Ovary (tissue), 9 donors: ENCODE data around the gene NLRC5. TPM values are rescaled to one million over a fixed set of nuclear protein-coding genes. Genes with fewer than 3 reads are reported as not detected.
"Not testable (repeated sequence)": the region's sequence is repeated elsewhere in the genome, so short reads cannot be mapped to it uniquely, and the experiment has no call there.

ENCODE experiments used
- DNase-seq, 5 donors: peaks; one replicate each; pipeline ENCODE4 v3.0.0-alpha.2; 2019 to 2020
- H3K27ac ChIP-seq, 2 donors: fragments of 200-600 bp; one replicate each; pipeline versions ENCODE4 v1.5.1 to v1.8.0; 2019 to 2022
- H3K27me3 ChIP-seq: fragments of 200-600 bp; one replicate; pipeline ENCODE4 v1.8.0; 2022
- H3K36me3 ChIP-seq: fragments of 200-600 bp; sonication (generic); one replicate; pipeline ENCODE4 v1.5.1; 2019
- H3K4me1 ChIP-seq: one replicate; pipeline ENCODE4 v1.8.1; 2013; ENCODE audit warnings: mild to moderate bottlenecking, moderate library complexity; ENCODE audit not compliant: insufficient read depth
- H3K4me3 ChIP-seq: fragments of 200-600 bp; sonication (generic); one replicate; pipeline ENCODE4 v1.5.1; 2017
- H3K9me3 ChIP-seq, 2 donors: fragments of 200-600 bp in 1 of 2; sonication (generic) in 1 of 2; one replicate each; pipeline versions ENCODE4 v1.5.1 to v1.8.1; 2013 to 2019; ENCODE audit warnings: mild to moderate bottlenecking in 1 of 2, moderate library complexity in 1 of 2
- CTCF ChIP-seq, 3 donors: fragments of 450-650 bp in 2 of 3; fragments of 200-600 bp in 1 of 3; IDR thresholded peaks; one replicate each; pipeline versions ENCODE4 v1.5.1 to v1.8.0; 2016 to 2022; ENCODE audit warnings: antibody characterized with exemption in 3 of 3, mild to moderate bottlenecking in 1 of 3
- EP300 ChIP-seq: sonication (generic); formaldehyde crosslinking; IDR thresholded peaks from one replicate; pipeline ENCODE4 v1.6.1; 2017; ENCODE audit warnings: antibody characterized with exemption
- POLR2A ChIP-seq: fragments of 450-650 bp; IDR thresholded peaks from one replicate; pipeline ENCODE4 v1.6.1; 2017; ENCODE audit warnings: antibody characterized with exemption, mild to moderate bottlenecking, moderate library complexity
- WGBS, 3 donors: extraction: QIAGEN DNeasy Blood & Tissue Kit in 1 of 3; methylation state at CpG; one replicate each; pipeline versions ENCODE4 v1.1.5 to v1.1.7; 2013 to 2017; 5-methylcytosine and 5-hydroxymethylcytosine counted together
- intact Hi-C, 4 donors: fragments of 100-400 bp; cut with DNase I; formaldehyde crosslinking; loops; one replicate each; pipeline versions ENCODE4 v1.11.0 to v1.15.1; 2022 to 2023
- polyA plus RNA-seq, 2 donors: library from polyadenylated mRNA; stranded (reverse); fragments of 200-250 nt in 1 of 2; fragments of 350-450 nt in 1 of 2; fragmentation: Illumina TruSeq in 1 of 2; extraction: RNeasy Lipid Tissue Mini Kit (QIAGEN cat#74804) in 1 of 2; gene quantifications; one replicate each; pipeline ENCODE4 v1.2.3, GENCODE V29; 2013 to 2014
- total RNA-seq, 7 donors: library from RNA; depleted of rRNA in 2 of 7; stranded (reverse); fragments of >200 nt in 2 of 7; fragmentation: NEBNext Ultra II Directional in 3 of 7; extraction: Animal tissue kit (Norgen Biotek cat#: 25700) in 3 of 7; gene quantifications; one replicate each; pipeline versions ENCODE4 v1.1.0 to v1.2.4, GENCODE V29; 2016 to 2023
- donor health status: DM: no; HTN: no; CAD: no; lungs with moderate emphysema.
- donor health status: DM: no; HTN: no; CAD: no.
- donor health status: Bipolar disorder and iron deficiency.
- donor health status: DM: yes; HTN: yes; CAD: no.
- donor health status: DM: no; HTN: no; CAD: no.
- donor health status: DM: yes; HTN: yes; CAD: no.

The NLRC5 gene
- total and polyA plus RNA-seq, 9 donors: 6.0 to 29.9 (median 14.7) TPM

GRCh38 chr16:57069053-57069452 lies 79.7 kb downstream of the NLRC5 start:
- 92 to 94% (median 93%) methylated on average over 7 of the region's 7 CpGs for WGBS, 3 donors
- H3K36me3 ChIP-seq: no peaks in the 10 kb centered on the region
- H3K9me3 ChIP-seq: no peaks in the 10 kb centered on the region
- no peak overlapping the region for H3K27ac ChIP-seq
- DNase-seq: no peak
- no peaks in the 10 kb centered on the region for H3K4me1 ChIP-seq
- no peak for TF ChIP-seq EP300
- H3K4me3 ChIP-seq: no peak overlapping the region
- intact Hi-C loops: no loop called here
- H3K27me3 ChIP-seq: no peaks in the 10 kb centered on the region

GRCh38 chr16:57069635-57070370 lies 80.4 kb downstream of the NLRC5 start:
- Histone ChIP-seq H3K36me3 (no peaks in the 10 kb centered on the region), H3K27ac (no peak overlapping the region), H3K27me3 (no peaks in the 10 kb centered on the region), H3K4me3 (no peak overlapping the region), H3K9me3 (no peaks in the 10 kb centered on the region), H3K4me1 (no peaks in the 10 kb centered on the region)
- TF ChIP-seq CTCF (IDR thresholded peaks at IDR 0.05) (no peak), POLR2A (no peak), EP300 (no peak)
- intact Hi-C loops: no loop called here
- WGBS, 3 donors: 75 to 90% (median 81%) methylated on average over 8 of the region's 8 CpGs
- no peak for DNase-seq

GRCh38 chr16:57070424-57070823 lies 81.1 kb downstream of the NLRC5 start:
- no peaks in the 10 kb centered on the region for H3K27me3 ChIP-seq
- no peaks in the 10 kb centered on the region for H3K36me3 ChIP-seq
- no peaks in the 10 kb centered on the region for H3K4me1 ChIP-seq
- H3K4me3 ChIP-seq: no peak overlapping the region
- no peak overlapping the region for H3K27ac ChIP-seq
- no peak for TF ChIP-seq CTCF (IDR thresholded peaks at IDR 0.05)
- no peaks in the 10 kb centered on the region for H3K9me3 ChIP-seq
- DNase-seq: no peak
- intact Hi-C loops: no loop called here
- 97 to 100% (median 99%) methylated on average over 2 of the region's 2 CpGs for WGBS, 3 donors

GRCh38 chr16:57071081-57071732 lies 81.8 kb downstream of the NLRC5 start:
- H3K4me1 ChIP-seq, DNase-seq, intact Hi-C loops, H3K9me3 ChIP-seq, H3K27me3 ChIP-seq, H3K36me3 ChIP-seq, H3K27ac ChIP-seq, H3K4me3 ChIP-seq: not testable (repeated sequence)
- WGBS, 3 donors: 84 to 97% (median 88%) methylated on average over 4 of the region's 4 CpGs

GRCh38 chr16:57071831-57072582 lies 82.7 kb downstream of the NLRC5 start:
- no peak for TF ChIP-seq EP300
- no peak for TF ChIP-seq CTCF (IDR thresholded peaks at IDR 0.05)
- TF ChIP-seq POLR2A: no peak
- H3K27ac ChIP-seq: no peak overlapping the region
- H3K4me1 ChIP-seq: no peaks in the 10 kb centered on the region
- WGBS, 3 donors: 77 to 82% (median 80%) methylated on average over 3 of the region's 3 CpGs
- no peaks in the 10 kb centered on the region for H3K27me3 ChIP-seq
- no peaks in the 10 kb centered on the region for H3K9me3 ChIP-seq
- H3K4me3 ChIP-seq: no peak overlapping the region
- no peaks in the 10 kb centered on the region for H3K36me3 ChIP-seq
- intact Hi-C loops: no loop called here
- DNase-seq: no peak
